ENCODE results near the gene MARCHF6.

The MARCHF6 gene

GRCh38 chr5:10328323-10328722 lies 25.2 kb upstream of the MARCHF6 start:
- DNase-seq (ENCODE audit: low spot score), result peak; percentile 12
- TF ChIP-seq CTCF (IDR thresholded peaks at IDR 0.05), result no peak
- no peak overlapping the region for H3K4me3 ChIP-seq
- no peak overlapping the region for H3K27ac ChIP-seq

GRCh38 chr5:10329446-10329819 lies 24.1 kb upstream of the MARCHF6 start:
- H3K27ac ChIP-seq, result peak overlapping the region in 1 of 2 donors; percentile 74

GRCh38 chr5:10329820-10330481 lies 23.5 kb upstream of the MARCHF6 start:
- peak overlapping the region; percentile 32 to 74 for H3K27ac ChIP-seq

More at GRCh38 chr5:10329446-10329819, 24.1 kb upstream of the MARCHF6 start:
- no peak overlapping the region for H3K4me3 ChIP-seq
- no peak for TF ChIP-seq CTCF (IDR thresholded peaks at IDR 0.05)
- DNase-seq (ENCODE audit: low spot score), result no peak

GRCh38 chr5:10330511-10331230 lies 22.8 kb upstream of the MARCHF6 start:
- peak; percentile 73 for DNase-seq (ENCODE audit: low spot score)
- TF ChIP-seq CTCF (IDR thresholded peaks at IDR 0.05), result no peak
- Histone ChIP-seq H3K27ac (peak overlapping the region; percentile 33 to 74), H3K4me3 (peak overlapping the region; percentile 13)

More at GRCh38 chr5:10329820-10330481, 23.5 kb upstream of the MARCHF6 start:
- DNase-seq (ENCODE audit: low spot score), result peak; percentile 84
- peak overlapping the region; percentile 13 for H3K4me3 ChIP-seq
- TF ChIP-seq CTCF (IDR thresholded peaks at IDR 0.05), result no peak

- peak overlapping the region; percentile 33 to 74 for H3K27ac ChIP-seq
- no peak for TF ChIP-seq CTCF (IDR thresholded peaks at IDR 0.05)
- peak; percentile 66 for DNase-seq (ENCODE audit: low spot score)
- H3K4me3 ChIP-seq, result no peak overlapping the region
These were observed 22.1 kb upstream of the MARCHF6 start for GRCh38 chr5:10331341-10331796.

GRCh38 chr5:10332301-10332700 lies 21.2 kb upstream of the MARCHF6 start:
- Histone ChIP-seq H3K27ac (no peak overlapping the region), H3K4me3 (no peak overlapping the region)
- no peak for DNase-seq (ENCODE audit: low spot score)
- no peak for TF ChIP-seq CTCF (IDR thresholded peaks at IDR 0.05)

Measured in coronary artery (tissue), 2 donors.